HCT116 (cell line): ENCODE measurements around the gene RGS8.

Source experiments
- CBX3 ChIP-seq: IDR thresholded peaks from 2 replicates; pipeline ENCODE4 v1.6.1; 2012; ENCODE audit warnings: low read depth
- CEBPB ChIP-seq: IDR thresholded peaks from 2 replicates; pipeline ENCODE4 v1.6.1; 2012; ENCODE audit warnings: low read depth
- EZH2 ChIP-seq: fragments of 200-600 bp; sonication (generic); IDR thresholded peaks from 2 replicates; pipeline ENCODE4 v1.6.1; 2017; ENCODE audit warnings: antibody characterized with exemption, mixed run types
- FOSL1 ChIP-seq: IDR thresholded peaks from 2 replicates; pipeline ENCODE4 v1.6.1; 2012; ENCODE audit warnings: low read depth
- JUND ChIP-seq: IDR thresholded peaks from 2 replicates; pipeline ENCODE4 v1.6.1; 2012
- MAX ChIP-seq: IDR thresholded peaks from 2 replicates; pipeline ENCODE4 v1.6.1; 2012
- POLR2A ChIP-seq: IDR thresholded peaks from 2 replicates; pipeline ENCODE4 v1.7.0; 2011; ENCODE audit warnings: borderline replicate concordance; ENCODE audit not compliant: insufficient read depth, insufficient read length; ENCODE audit errors: extremely low read depth
- POLR2AphosphoS5 ChIP-seq: IDR thresholded peaks from 2 replicates; pipeline ENCODE4 v1.6.1; 2011; ENCODE audit warnings: mild to moderate bottlenecking, low read depth, low read length, moderate library complexity
- SP1 ChIP-seq: IDR thresholded peaks from 2 replicates; pipeline ENCODE4 v1.6.1; 2012; ENCODE audit warnings: low read depth
- ZFX ChIP-seq: fragments of 450-650 bp; IDR thresholded peaks from 2 replicates; pipeline ENCODE4 v1.6.1; 2017
- ZNF274 ChIP-seq: fragments of 200-500 bp; sonication (Bioruptor generic); IDR thresholded peaks from 2 replicates; pipeline ENCODE4 v1.6.1; 2014; ENCODE audit warnings: mild to moderate bottlenecking, low read depth, low read length, inconsistent platforms
- TF ChIP-seq, protein P1 (sequence below), 3 experiments: fragments of 200-600 bp in 1 of 3; sonication (generic) in 1 of 3; IDR thresholded peaks in 2 of 3; conservative IDR thresholded peaks in 1 of 3; 2 replicates each; pipeline ENCODE4 v1.5.1; 2012 to 2017; ENCODE audit warnings: low read depth in 2 of 3, low read length in 2 of 3, antibody characterized with exemption in 1 of 3, borderline replicate concordance in 1 of 3, control low read depth in 1 of 3, mild to moderate bottlenecking in 1 of 3, mixed read lengths in 1 of 3, mixed run types in 1 of 3, moderate library complexity in 1 of 3; ENCODE audit not compliant: insufficient read depth in 1 of 3

DNA sequence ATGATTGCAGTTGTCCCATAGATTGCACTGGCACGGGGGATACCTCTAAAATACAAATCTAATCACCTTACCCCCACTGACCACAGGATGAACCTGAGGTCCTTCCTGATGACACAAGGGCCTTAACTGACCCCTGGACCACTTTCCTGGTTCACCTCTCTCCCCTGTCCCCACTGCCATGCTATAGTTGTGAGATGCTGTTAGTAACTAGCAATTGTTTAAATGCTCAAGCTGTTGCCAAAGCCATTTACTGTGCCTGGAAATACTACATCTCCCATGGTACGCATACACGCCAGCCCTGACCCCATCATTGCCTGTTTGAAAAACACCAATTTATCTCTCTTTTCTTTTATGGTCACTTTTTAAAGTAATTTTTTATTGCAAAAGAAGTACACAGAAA lies 29.1 kb upstream of the RGS8 start:
- TF ChIP-seq, protein P1, sequence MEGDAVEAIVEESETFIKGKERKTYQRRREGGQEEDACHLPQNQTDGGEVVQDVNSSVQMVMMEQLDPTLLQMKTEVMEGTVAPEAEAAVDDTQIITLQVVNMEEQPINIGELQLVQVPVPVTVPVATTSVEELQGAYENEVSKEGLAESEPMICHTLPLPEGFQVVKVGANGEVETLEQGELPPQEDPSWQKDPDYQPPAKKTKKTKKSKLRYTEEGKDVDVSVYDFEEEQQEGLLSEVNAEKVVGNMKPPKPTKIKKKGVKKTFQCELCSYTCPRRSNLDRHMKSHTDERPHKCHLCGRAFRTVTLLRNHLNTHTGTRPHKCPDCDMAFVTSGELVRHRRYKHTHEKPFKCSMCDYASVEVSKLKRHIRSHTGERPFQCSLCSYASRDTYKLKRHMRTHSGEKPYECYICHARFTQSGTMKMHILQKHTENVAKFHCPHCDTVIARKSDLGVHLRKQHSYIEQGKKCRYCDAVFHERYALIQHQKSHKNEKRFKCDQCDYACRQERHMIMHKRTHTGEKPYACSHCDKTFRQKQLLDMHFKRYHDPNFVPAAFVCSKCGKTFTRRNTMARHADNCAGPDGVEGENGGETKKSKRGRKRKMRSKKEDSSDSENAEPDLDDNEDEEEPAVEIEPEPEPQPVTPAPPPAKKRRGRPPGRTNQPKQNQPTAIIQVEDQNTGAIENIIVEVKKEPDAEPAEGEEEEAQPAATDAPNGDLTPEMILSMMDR (IDR thresholded peaks at IDR 0.05 in 2 of 3, conservative IDR thresholded peaks at IDR 0.05 in 1 of 3; ENCODE audit: borderline replicate concordance in 1 of 3, insufficient read depth in 1 of 3, low read depth in 2 of 3, low read length in 2 of 3): no peak
- no peak for TF ChIP-seq ZFX
- TF ChIP-seq POLR2A: no peak
- no peak for TF ChIP-seq JUND
- TF ChIP-seq SP1: no peak
- TF ChIP-seq CEBPB: no peak
- TF ChIP-seq ZNF274: no peak
- TF ChIP-seq FOSL1: no peak
- no peak for TF ChIP-seq EZH2
- TF ChIP-seq MAX: no peak
- TF ChIP-seq POLR2AphosphoS5: no peak
- TF ChIP-seq CBX3: no peak
